Measurements from ENCODE around the gene SV2A. TPM values are rescaled to one million over a fixed set of nuclear protein-coding genes. Genes with fewer than 3 reads are reported as not detected.
A peak's percentile ranks its signal among the peaks of the same experiment; 100 is the strongest.

SV2A gene
- total RNA-seq, 1 experiment from 2014 or later, result 4.7 TPM

- Histone ChIP-seq H3K9me3 (no peaks in the 10 kb centered on the region), H3K36me3 (ENCODE audit: control insufficient read depth, insufficient read depth, low read length) (peaks cover 2% of the 10 kb centered on the region; the same call in 1 of the 2 replicates), H3K27me3 (replicated peaks; ENCODE audit: control insufficient read depth, insufficient read depth, low read length) (no peaks in the 10 kb centered on the region), H3K4me3 (ENCODE audit: low read depth, low read length) (no peak overlapping the region), H3K4me1 (peaks cover 9% of the 10 kb centered on the region)
- ChIA-PET CTCF (no interaction called here), POLR2A (no interaction called here)
- intact Hi-C loops (cut with micrococcal nuclease; ENCODE audit: unreplicated experiment), result no loop called here
- no peak for DNase-seq
- Mint-ChIP-seq H3K27ac (ENCODE audit: unreplicated experiment) (no peak overlapping the region), H3K4me3 (ENCODE audit: unreplicated experiment) (peak overlapping the region; percentile 23), H3K36me3 (ENCODE audit: insufficient read depth, unreplicated experiment) (peaks cover 78% of the 10 kb centered on the region), H3K4me1 (ENCODE audit: low read depth, unreplicated experiment) (peaks cover 11% of the 10 kb centered on the region), H3K9me3 (ENCODE audit: unreplicated experiment) (no peaks in the 10 kb centered on the region), H3K27me3 (ENCODE audit: insufficient read depth, unreplicated experiment) (no peaks in the 10 kb centered on the region)
- no TSS peak for BruUV-seq (replicated peaks)
- TF ChIP-seq CTCF (IDR thresholded peaks at IDR 0.05; ENCODE audit: insufficient read depth in 1 of 2, low read depth in 1 of 2, low read length in 1 of 2, severe bottlenecking in 1 of 2, unreplicated experiment in 1 of 2), result no peak
Observed at GRCh38 chr1:149925345-149925744, 7.7 kb upstream of the SV2A start.

DNA sequence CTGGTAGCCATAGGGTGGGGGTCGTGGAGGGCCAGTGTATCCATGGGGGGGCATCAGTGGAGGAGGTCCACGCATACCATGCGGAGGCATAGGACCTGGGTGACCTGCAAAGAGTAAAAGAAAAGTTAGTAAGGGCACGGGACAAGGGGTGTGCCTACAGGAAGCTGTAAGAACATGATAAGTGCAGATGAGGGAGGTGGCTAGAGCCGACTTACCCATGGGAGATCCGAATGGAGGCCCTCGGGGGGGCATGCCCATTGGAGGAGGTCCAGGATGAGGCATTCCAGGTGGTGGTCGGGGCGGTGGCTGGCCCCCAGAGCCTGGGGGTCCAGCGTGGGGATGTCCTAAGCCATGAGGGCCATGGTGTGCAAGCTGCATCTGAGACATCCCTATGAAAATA lies 6.0 kb upstream of the SV2A start:
- peaks cover 11% of the 10 kb centered on the region for H3K4me1 Mint-ChIP-seq (ENCODE audit: low read depth, unreplicated experiment)
- intact Hi-C loops (cut with micrococcal nuclease; ENCODE audit: unreplicated experiment), result no loop called here
- DNase-seq, result no peak
- peaks cover 2% of the 10 kb centered on the region; the same call in 1 of the 2 replicates for H3K36me3 ChIP-seq (ENCODE audit: control insufficient read depth, insufficient read depth, low read length)
- no peaks in the 10 kb centered on the region for H3K9me3 Mint-ChIP-seq (ENCODE audit: unreplicated experiment)
- H3K27ac Mint-ChIP-seq (ENCODE audit: unreplicated experiment), result no peak overlapping the region
- no peaks in the 10 kb centered on the region for H3K9me3 ChIP-seq
- POLR2A ChIA-PET, result no interaction called here
- no peaks in the 10 kb centered on the region for H3K27me3 ChIP-seq (replicated peaks; ENCODE audit: control insufficient read depth, insufficient read depth, low read length)
- no peak overlapping the region for H3K4me3 ChIP-seq (ENCODE audit: low read depth, low read length)
- TF ChIP-seq CTCF (IDR thresholded peaks at IDR 0.05; ENCODE audit: insufficient read depth in 1 of 2, low read depth in 1 of 2, low read length in 1 of 2, severe bottlenecking in 1 of 2, unreplicated experiment in 1 of 2), result no peak
- BruUV-seq (replicated peaks), result no TSS peak
- CTCF ChIA-PET, result no interaction called here
- H3K4me3 Mint-ChIP-seq (ENCODE audit: unreplicated experiment), result no peak overlapping the region
- no peaks in the 10 kb centered on the region for H3K27me3 Mint-ChIP-seq (ENCODE audit: insufficient read depth, unreplicated experiment)
- H3K36me3 Mint-ChIP-seq (ENCODE audit: insufficient read depth, unreplicated experiment), result peaks cover 79% of the 10 kb centered on the region
- peaks cover 8% of the 10 kb centered on the region for H3K4me1 ChIP-seq

GRCh38 chr1:149916898-149917252 lies 769 bp downstream of the SV2A start:
- no peak for TF ChIP-seq CTCF (IDR thresholded peaks at IDR 0.05; ENCODE audit: insufficient read depth in 1 of 2, low read depth in 1 of 2, low read length in 1 of 2, severe bottlenecking in 1 of 2, unreplicated experiment in 1 of 2)
- peaks cover 13% of the 10 kb centered on the region for H3K4me1 Mint-ChIP-seq (ENCODE audit: low read depth, unreplicated experiment)

More at GRCh38 chr1:149916898-149917252, 769 bp downstream of the SV2A start:
- Histone ChIP-seq H3K36me3 (ENCODE audit: control insufficient read depth, insufficient read depth, low read length) (no peaks in the 10 kb centered on the region), H3K27me3 (replicated peaks; ENCODE audit: control insufficient read depth, insufficient read depth, low read length) (no peaks in the 10 kb centered on the region), H3K4me1 (no peaks in the 10 kb centered on the region; the same call in 1 of the 2 replicates), H3K4me3 (ENCODE audit: low read depth, low read length) (no peak overlapping the region), H3K9me3 (no peaks in the 10 kb centered on the region)
- ChIA-PET POLR2A (no interaction called here), CTCF (no interaction called here)
- peaks cover 18% of the 10 kb centered on the region for H3K36me3 Mint-ChIP-seq (ENCODE audit: insufficient read depth, unreplicated experiment)
- intact Hi-C loops (cut with micrococcal nuclease; ENCODE audit: unreplicated experiment), result no loop called here
- H3K4me3 Mint-ChIP-seq (ENCODE audit: unreplicated experiment), result peak overlapping the region; percentile 63
- H3K9me3 Mint-ChIP-seq (ENCODE audit: unreplicated experiment), result no peaks in the 10 kb centered on the region
- no TSS peak for BruUV-seq (replicated peaks)
- H3K27me3 Mint-ChIP-seq (ENCODE audit: insufficient read depth, unreplicated experiment), result no peaks in the 10 kb centered on the region
- H3K27ac Mint-ChIP-seq (ENCODE audit: unreplicated experiment), result no peak overlapping the region
- no peak for DNase-seq
